Endothelial cell of umbilical vein (primary cell): ENCODE data around the gene PAX6. TPM values are rescaled to one million over a fixed set of nuclear protein-coding genes. Genes with fewer than 3 reads are reported as not detected.

Experiments
- BruUV-seq: library from RNA; stranded (reverse); fragments of 400-500 nt; replicated peaks from 2 replicates; lab custom pipeline; 2021; lab: Mats Ljungman, UMichigan
- CTCF ChIA-PET: fragments of 300-600, 350-600 bp; sonication (Branson Sonifier 250); formaldehyde crosslinking; loops from one replicate; lab custom pipeline; 2021; ENCODE audit warnings: antibody characterized with exemption, inconsistent platforms; lab: Charles Lee
- POLR2A ChIA-PET: fragments of 300-600, 350-600 bp; sonication (Branson Sonifier 250); formaldehyde crosslinking; loops from one replicate; lab custom pipeline; 2021; ENCODE audit warnings: antibody characterized with exemption, inconsistent platforms; lab: Charles Lee
- DNase-seq: peaks from one replicate; pipeline ENCODE4 v3.0.0-alpha.2; 2011; ENCODE audit warnings: low read depth, low spot score
- FAIRE-seq: peaks from 2 replicates; lab custom pipeline; 2011; peaks lifted over from hg19 to GRCh38; lab: Jason Lieb, UNC
- H2AFZ ChIP-seq: 2 replicates; pipeline ENCODE4 v1.6.0; 2012; ENCODE audit warnings: low read depth, low read length, control low read depth, inconsistent platforms
- H3K27ac ChIP-seq: 2 replicates; pipeline ENCODE4 v1.5.1; 2011; ENCODE audit warnings: low read depth, mild to moderate bottlenecking, control low read depth, low read length, moderate library complexity; ENCODE audit not compliant: insufficient read depth
- H3K27me3 ChIP-seq, 2 experiments: 2 replicates each; pipeline versions ENCODE4 v1.6.0 to v1.6.1; 2011; ENCODE audit warnings: low read length in 2 of 2, mixed read lengths in 1 of 2; ENCODE audit not compliant: control insufficient read depth in 2 of 2, insufficient read depth in 2 of 2
- H3K36me3 ChIP-seq, 2 experiments: 2 replicates in 1 of 2; 3 replicates in 1 of 2; pipeline ENCODE4 v1.5.1; 2011; ENCODE audit warnings: low read length in 2 of 2, mild to moderate bottlenecking in 1 of 2, moderate library complexity in 1 of 2; ENCODE audit not compliant: control insufficient read depth in 2 of 2, insufficient read depth in 2 of 2; ENCODE audit errors: extremely low read depth in 1 of 2
- H3K4me1 ChIP-seq: 3 replicates; pipeline ENCODE4 v1.5.1; 2011; ENCODE audit warnings: mild to moderate bottlenecking, low read length; ENCODE audit not compliant: control insufficient read depth, insufficient read depth; ENCODE audit errors: extremely low read depth
- H3K4me2 ChIP-seq: 2 replicates; pipeline ENCODE4 v1.6.1; 2011; ENCODE audit warnings: low read length, control low read depth, mixed read lengths; ENCODE audit not compliant: insufficient read depth
- H3K4me3 ChIP-seq, 3 experiments: fragments of 200-600 bp in 1 of 3; sonication (generic), shearing (Covaris generic) in 1 of 3; replicated peaks in 1 of 3; 2 replicates each; pipeline ENCODE4 v1.5.1; 2011 to 2016; ENCODE audit warnings: control low read depth in 3 of 3, low read length in 3 of 3, mild to moderate bottlenecking in 2 of 3, inconsistent platforms in 1 of 3, low read depth in 1 of 3, moderate library complexity in 1 of 3; ENCODE audit not compliant: insufficient read depth in 1 of 3
- H3K79me2 ChIP-seq: 2 replicates; pipeline ENCODE4 v1.6.0; 2012; ENCODE audit warnings: low read length, inconsistent platforms; ENCODE audit not compliant: control insufficient read depth, insufficient read depth
- H3K9ac ChIP-seq: replicated peaks from 2 replicates; pipeline ENCODE3; 2011; ENCODE audit warnings: low read length, control low read depth; ENCODE audit not compliant: insufficient read depth; ENCODE audit errors: extremely low read depth
- H3K9me1 ChIP-seq: replicated peaks from 3 replicates; pipeline ENCODE4 v1.6.0; 2011; ENCODE audit warnings: mild to moderate bottlenecking, low read length; ENCODE audit not compliant: control insufficient read depth, insufficient read depth; ENCODE audit errors: extremely low read depth
- H3K9me3 ChIP-seq: replicated peaks from 2 replicates; pipeline ENCODE4 v1.5.1; 2012; ENCODE audit warnings: low read length, inconsistent platforms; ENCODE audit not compliant: control insufficient read depth, insufficient read depth
- H4K20me1 ChIP-seq: replicated peaks from 2 replicates; pipeline ENCODE3; 2011; ENCODE audit warnings: mild to moderate bottlenecking, low read length; ENCODE audit not compliant: control insufficient read depth, insufficient read depth; ENCODE audit errors: extremely low read depth
- CTCF ChIP-seq, 2 donors: IDR thresholded peaks; 1 replicate in 1 of 2; 2 replicates in 1 of 2; pipeline ENCODE4 v1.5.1; 2011; ENCODE audit warnings: low read length in 2 of 2, mild to moderate bottlenecking in 2 of 2, moderate library complexity in 2 of 2, control low read depth in 1 of 2, inconsistent platforms in 1 of 2, low read depth in 1 of 2; ENCODE audit not compliant: insufficient read depth in 1 of 2; ENCODE audit errors: extremely low read depth in 1 of 2
- EZH2 ChIP-seq: IDR thresholded peaks from 2 replicates; pipeline ENCODE4 v1.6.1; 2012; ENCODE audit warnings: borderline replicate concordance, low read depth, mild to moderate bottlenecking, moderate library complexity, low read length, inconsistent platforms; ENCODE audit not compliant: severe bottlenecking
- FOS ChIP-seq: IDR thresholded peaks from 2 replicates; pipeline ENCODE4 v1.6.1; 2011; ENCODE audit warnings: mild to moderate bottlenecking, low read length, moderate library complexity, borderline replicate concordance; ENCODE audit not compliant: insufficient read depth
- GATA2 ChIP-seq: IDR thresholded peaks from 2 replicates; pipeline ENCODE4 v1.7.0; 2011; ENCODE audit warnings: low read depth, mild to moderate bottlenecking, moderate library complexity, mixed read lengths, low read length; ENCODE audit not compliant: insufficient read length, insufficient read depth
- JUN ChIP-seq: IDR thresholded peaks from 2 replicates; pipeline ENCODE4 v1.6.1; 2011; ENCODE audit warnings: borderline replicate concordance, low read depth; ENCODE audit not compliant: insufficient read length, insufficient read depth
- MAX ChIP-seq: IDR thresholded peaks from 2 replicates; pipeline ENCODE4 v1.6.1; 2011; ENCODE audit not compliant: insufficient read depth, insufficient read length
- MYC ChIP-seq: IDR thresholded peaks from one replicate; pipeline ENCODE4 v1.6.1; 2011; ENCODE audit warnings: mild to moderate bottlenecking, low read depth, low read length
- POLR2A ChIP-seq: IDR thresholded peaks from 2 replicates; pipeline ENCODE4 v1.6.1; 2012; ENCODE audit warnings: low read depth, mild to moderate bottlenecking, control low read depth, low read length
- POLR2AphosphoS5 ChIP-seq: IDR thresholded peaks from 2 replicates; pipeline ENCODE4 v1.6.1; 2012; ENCODE audit warnings: low read depth, mild to moderate bottlenecking, control low read depth, low read length, moderate library complexity; ENCODE audit not compliant: insufficient read depth
- dilution Hi-C: fragments of 300-500 bp; cut with MboI; formaldehyde crosslinking; loops from one replicate; pipeline ENCODE4 v1.15.0; 2019; ENCODE audit warnings: low sequenced_read_pairs; ENCODE audit not compliant: extremely low pct_ligation_motif_present
- intact Hi-C: fragments of 100-400 bp; cut with micrococcal nuclease; formaldehyde crosslinking; loops from one replicate; pipeline ENCODE4 v1.10.0; 2022
- polyA plus RNA-seq, 4 experiments: library from polyadenylated mRNA; depleted of rRNA in 3 of 4; stranded (reverse) in 3 of 4; unstranded in 1 of 4; fragments of >200 nt; gene quantifications; 2 replicates each; pipeline versions ENCODE4 v1.2.1 to v1.2.3, GENCODE V29; 2011 to 2012; ENCODE audit warnings: missing spikeins in 1 of 4
- total RNA-seq: library from RNA; stranded (reverse); gene quantifications from 2 replicates; pipeline ENCODE4 v1.2.3, GENCODE V29; 2021

PAX6 gene
- total and polyA plus RNA-seq, 2 donors (not counting 3 experiments of a cell fraction or from before 2014, with no cell fraction given) = not detected

- H3K9me1 ChIP-seq = no peaks in the 10 kb centered on the region
- H4K20me1 ChIP-seq = peaks cover 3% of the 10 kb centered on the region
- CTCF ChIA-PET = interaction anchor here (0.7 to 1.1 kb wide), 2 partner anchors 163 to 372 kb away, joined by 3 to 5 read pairs; no protein-coding TSS in a partner anchor
- BruUV-seq = no TSS peak
- H3K27ac ChIP-seq = no peak overlapping the region
- intact Hi-C loops (loop anchor here (5.0 kb wide), 1 partner anchor 297 kb away; the partner anchor contains the start of genes ELP4 and IMMP1L), dilution Hi-C loops (no loop called here)
- no peak overlapping the region for H3K4me3 ChIP-seq
- no peaks in the 10 kb centered on the region for H3K36me3 ChIP-seq
- H3K79me2 ChIP-seq = no peaks in the 10 kb centered on the region
- POLR2A ChIA-PET = no interaction called here
- H3K4me1 ChIP-seq = no peaks in the 10 kb centered on the region
- TF ChIP-seq FOS (no peak), MYC (no peak), CTCF (IDR thresholded peaks at IDR 0.05; ENCODE audit: extremely low read depth in 1 of 2, insufficient read depth in 1 of 2, low read depth in 1 of 2, low read length in 2 of 2) (no peak), EZH2 (no peak), JUN (no peak), POLR2AphosphoS5 (no peak), GATA2 (no peak), POLR2A (no peak), MAX (no peak)
- H3K27me3 ChIP-seq = peaks cover 94 to 98% of the 10 kb centered on the region in 2 experiments
- no peak overlapping the region for H2AFZ ChIP-seq
- H3K9ac ChIP-seq = no peak overlapping the region
- H3K4me2 ChIP-seq = no peak overlapping the region
- no peaks in the 10 kb centered on the region for H3K9me3 ChIP-seq
- no peak for DNase-seq
- FAIRE-seq = no peak
Observed at GRCh38 chr11:31803813-31804311, 7.3 kb downstream of the PAX6 start.
